B cell (primary cell): ENCODE data around the gene RNF217. TPM values are rescaled to one million over a fixed set of nuclear protein-coding genes. Genes with fewer than 3 reads are reported as not detected.

Source experiments
- ATAC-seq: fragments of 200-7000 bp; cut with Tn5 transposase; one replicate; pipeline ENCODE4 v1.10.0; 2021; ENCODE audit warnings: low read depth, mild to moderate bottlenecking, moderate number of reproducible peaks, moderate library complexity
- CTCF ChIA-PET: fragments of 350-600 bp; sonication (Branson Sonifier 250); formaldehyde crosslinking; loops from one replicate; lab custom pipeline; 2021; ENCODE audit warnings: antibody characterized with exemption, inconsistent platforms; lab: Charles Lee
- POLR2A ChIA-PET: fragments of 350-600 bp; sonication (Branson Sonifier 250); formaldehyde crosslinking; loops from one replicate; lab custom pipeline; 2021; ENCODE audit warnings: antibody characterized with exemption; lab: Charles Lee
- DNase-seq: peaks from one replicate; pipeline ENCODE4 v3.0.0; 2013
- H2AFZ ChIP-seq: 2 replicates; pipeline ENCODE4 v1.6.1; 2012; ENCODE audit warnings: mild to moderate bottlenecking, low read depth, low read length; ENCODE audit not compliant: insufficient read depth, poor library complexity, severe bottlenecking
- H3K27ac ChIP-seq, 2 donors: 1 replicate in 1 of 2; 2 replicates in 1 of 2; pipeline ENCODE4 v1.5.1; 2012 to 2013; ENCODE audit warnings: low read length in 2 of 2, mild to moderate bottlenecking in 2 of 2, moderate library complexity in 1 of 2
- H3K27me3 ChIP-seq, 4 experiments: fragments of 200-600 bp in 1 of 4; sonication (generic) in 1 of 4; replicated peaks in 1 of 4; 1 replicate in 2 of 4; 2 replicates in 2 of 4; pipeline versions ENCODE4 v1.6.1 to v1.7.0; 2013 to 2016; ENCODE audit warnings: low read length in 3 of 4, mild to moderate bottlenecking in 2 of 4, mixed read lengths in 1 of 4, moderate library complexity in 1 of 4; ENCODE audit not compliant: insufficient read depth in 4 of 4, control insufficient read depth in 3 of 4; ENCODE audit errors: control extremely low read depth in 1 of 4
- H3K36me3 ChIP-seq, 2 experiments: replicated peaks in 1 of 2; 1 replicate in 1 of 2; 2 replicates in 1 of 2; pipeline versions ENCODE4 v1.6.1 to v1.7.1; 2013; ENCODE audit warnings: low read length in 1 of 2; ENCODE audit not compliant: insufficient read depth in 2 of 2, control insufficient read depth in 1 of 2; ENCODE audit errors: control extremely low read depth in 1 of 2, extremely low read depth in 1 of 2
- H3K4me1 ChIP-seq, 2 donors: fragments of 200-600 bp in 1 of 2; sonication (generic) in 1 of 2; 1 replicate in 1 of 2; 2 replicates in 1 of 2; pipeline versions ENCODE4 v1.5.1 to v1.6.1; 2013 to 2017; ENCODE audit warnings: low read length in 2 of 2; ENCODE audit not compliant: control insufficient read depth in 2 of 2, insufficient read depth in 2 of 2
- H3K4me2 ChIP-seq: replicated peaks from 2 replicates; pipeline ENCODE3; 2012; ENCODE audit warnings: mild to moderate bottlenecking, low read depth, low read length; ENCODE audit not compliant: poor library complexity, severe bottlenecking
- H3K4me3 ChIP-seq, 5 experiments: fragments of 200-600 bp in 1 of 5; sonication (generic) in 1 of 5; 1 replicate in 3 of 5; 2 replicates in 2 of 5; pipeline versions ENCODE4 v1.5.1 to v1.7.0; 2011 to 2016; ENCODE audit warnings: low read length in 4 of 5, mild to moderate bottlenecking in 4 of 5, low read depth in 2 of 5, control low read depth in 1 of 5, moderate library complexity in 1 of 5; ENCODE audit not compliant: insufficient read depth in 1 of 5; ENCODE audit errors: control extremely low read depth in 1 of 5, extremely low read depth in 1 of 5
- H3K79me2 ChIP-seq: fragments of 200-600 bp; sonication (generic); one replicate; pipeline ENCODE4 v1.6.0; 2016; ENCODE audit warnings: low read length; ENCODE audit not compliant: control insufficient read depth, insufficient read depth
- H3K9ac ChIP-seq: fragments of 200-600 bp; sonication (generic); 2 replicates; pipeline ENCODE4 v1.6.1; 2017; ENCODE audit warnings: mild to moderate bottlenecking, low read length, moderate library complexity
- H3K9me3 ChIP-seq, 3 donors: one replicate each; pipeline versions ENCODE4 v1.6.1 to v1.7.1; 2013; ENCODE audit warnings: low read length in 2 of 3; ENCODE audit not compliant: control insufficient read depth in 2 of 3, insufficient read depth in 1 of 3; ENCODE audit errors: control extremely low read depth in 1 of 3
- H4K20me1 ChIP-seq: 2 replicates; pipeline ENCODE4 v1.6.0; 2012; ENCODE audit warnings: mild to moderate bottlenecking, low read length; ENCODE audit not compliant: insufficient read depth, control insufficient read depth, poor library complexity, severe bottlenecking
- H3K27ac Mint-ChIP-seq: one replicate; pipeline ENCODE4 v1.8.0; 2021; ENCODE audit warnings: mixed read lengths
- H3K27me3 Mint-ChIP-seq: one replicate; pipeline ENCODE4 v1.8.0; 2021; ENCODE audit warnings: mixed read lengths
- H3K4me1 Mint-ChIP-seq: one replicate; pipeline ENCODE4 v1.8.0; 2021; ENCODE audit warnings: mixed read lengths
- H3K4me3 Mint-ChIP-seq: one replicate; pipeline ENCODE4 v1.8.0; 2021; ENCODE audit warnings: mixed read lengths
- H3K9me3 Mint-ChIP-seq: one replicate; pipeline ENCODE4 v1.8.0; 2022; ENCODE audit warnings: mixed read lengths; ENCODE audit not compliant: insufficient read depth
- EZH2 ChIP-seq: IDR thresholded peaks from 2 replicates; pipeline ENCODE4 v1.6.1; 2012; ENCODE audit warnings: borderline replicate concordance, low read depth, mild to moderate bottlenecking, moderate library complexity, low read length; ENCODE audit not compliant: insufficient read depth, poor library complexity, severe bottlenecking
- WGBS: methylation state at CpG from one replicate; pipeline ENCODE4 v1.1.5; 2013; ENCODE audit warnings: missing lambda C conversion rate; ENCODE audit not compliant: insufficient coverage; 5-methylcytosine and 5-hydroxymethylcytosine counted together
- intact Hi-C: fragments of 100-400 bp; cut with micrococcal nuclease; formaldehyde crosslinking; loops from one replicate; pipeline ENCODE4 v1.10.0; 2022
- polyA plus RNA-seq: library from polyadenylated mRNA; depleted of rRNA; stranded (reverse); fragments of >200 nt; gene quantifications from 2 replicates; pipeline ENCODE4 v1.2.3, GENCODE V29; 2012
- total RNA-seq, 2 donors: library from RNA; stranded (reverse); fragments of 120-200 nt in 1 of 2; gene quantifications; 1 replicate in 1 of 2; 2 replicates in 1 of 2; pipeline versions ENCODE4 v1.2.3 to v1.2.4, GENCODE V29; 2013 to 2022
- TF ChIP-seq, protein P1 (sequence below): fragments of 200-600 bp; IDR thresholded peaks from one replicate; pipeline ENCODE4 v1.8.0; 2022; ENCODE audit warnings: antibody characterized with exemption, mild to moderate bottlenecking

Gene RNF217
- total and polyA plus RNA-seq, 2 donors (not counting 1 experiment from before 2014, with no cell fraction given) = 0.03 TPM; not detected in 1

DNA sequence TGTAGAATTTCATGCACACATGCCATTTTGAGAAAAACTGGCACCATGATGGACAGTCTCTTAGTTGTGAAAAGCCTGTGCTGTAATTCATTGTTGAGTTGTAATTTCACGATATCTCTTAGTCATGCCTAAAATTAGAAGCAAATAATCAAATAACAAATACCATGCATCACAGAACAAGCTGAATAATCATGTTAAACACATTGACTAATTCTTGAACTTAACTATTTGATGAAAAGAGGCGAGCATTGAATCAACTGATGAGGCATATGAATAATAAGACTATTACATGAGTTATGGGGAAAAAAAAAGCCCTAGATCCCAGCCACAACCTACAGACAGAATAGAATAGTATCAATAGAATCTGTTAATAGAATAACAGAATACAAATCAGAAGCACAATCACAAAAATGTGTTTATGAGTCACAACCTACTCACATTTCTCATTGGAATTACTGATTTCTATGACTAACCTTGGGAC is 14.2 kb upstream of the RNF217 start:
- Histone ChIP-seq H3K4me2 (no peak overlapping the region), H4K20me1 (no peaks in the 10 kb centered on the region), H3K36me3 (no peaks in the 10 kb centered on the region), H3K9ac (no peak overlapping the region), H3K27me3 (no peaks in the 10 kb centered on the region), H3K4me3 (no peak overlapping the region), H3K4me1 (no peaks in the 10 kb centered on the region), H2AFZ (no peak overlapping the region), H3K79me2 (no peaks in the 10 kb centered on the region), H3K9me3 (no peaks in the 10 kb centered on the region), H3K27ac (no peak overlapping the region)
- Mint-ChIP-seq H3K4me1 (no peaks in the 10 kb centered on the region), H3K4me3 (no peak overlapping the region), H3K27me3 (no peaks in the 10 kb centered on the region), H3K9me3 (peaks cover 3% of the 10 kb centered on the region), H3K27ac (no peak overlapping the region)
- POLR2A ChIA-PET = no interaction called here
- no peak for TF ChIP-seq EZH2
- TF ChIP-seq, protein P1, sequence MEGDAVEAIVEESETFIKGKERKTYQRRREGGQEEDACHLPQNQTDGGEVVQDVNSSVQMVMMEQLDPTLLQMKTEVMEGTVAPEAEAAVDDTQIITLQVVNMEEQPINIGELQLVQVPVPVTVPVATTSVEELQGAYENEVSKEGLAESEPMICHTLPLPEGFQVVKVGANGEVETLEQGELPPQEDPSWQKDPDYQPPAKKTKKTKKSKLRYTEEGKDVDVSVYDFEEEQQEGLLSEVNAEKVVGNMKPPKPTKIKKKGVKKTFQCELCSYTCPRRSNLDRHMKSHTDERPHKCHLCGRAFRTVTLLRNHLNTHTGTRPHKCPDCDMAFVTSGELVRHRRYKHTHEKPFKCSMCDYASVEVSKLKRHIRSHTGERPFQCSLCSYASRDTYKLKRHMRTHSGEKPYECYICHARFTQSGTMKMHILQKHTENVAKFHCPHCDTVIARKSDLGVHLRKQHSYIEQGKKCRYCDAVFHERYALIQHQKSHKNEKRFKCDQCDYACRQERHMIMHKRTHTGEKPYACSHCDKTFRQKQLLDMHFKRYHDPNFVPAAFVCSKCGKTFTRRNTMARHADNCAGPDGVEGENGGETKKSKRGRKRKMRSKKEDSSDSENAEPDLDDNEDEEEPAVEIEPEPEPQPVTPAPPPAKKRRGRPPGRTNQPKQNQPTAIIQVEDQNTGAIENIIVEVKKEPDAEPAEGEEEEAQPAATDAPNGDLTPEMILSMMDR = no peak
- ATAC-seq = no peak
- intact Hi-C loops = no loop called here
- DNase-seq = no peak
- CTCF ChIA-PET = no interaction called here
- no CpG with 5 or more reads among the region's 2 CpGs for WGBS

GRCh38 chr6:124949706-124950105 is 12.5 kb upstream of the RNF217 start:
- no peak overlapping the region for H3K9ac ChIP-seq
- no peaks in the 10 kb centered on the region for H3K79me2 ChIP-seq
- Mint-ChIP-seq H3K27me3 (no peaks in the 10 kb centered on the region), H3K9me3 (peaks cover 3% of the 10 kb centered on the region), H3K4me3 (no peak overlapping the region), H3K4me1 (no peaks in the 10 kb centered on the region), H3K27ac (no peak overlapping the region)
- no peak for TF ChIP-seq EZH2
- TF ChIP-seq, protein P1 = no peak
- H2AFZ ChIP-seq = no peak overlapping the region
- no peak overlapping the region for H3K4me2 ChIP-seq
- no peaks in the 10 kb centered on the region for H4K20me1 ChIP-seq
- no peaks in the 10 kb centered on the region for H3K27me3 ChIP-seq
- H3K4me3 ChIP-seq = no peak overlapping the region
- H3K27ac ChIP-seq = no peak overlapping the region
- CTCF ChIA-PET = no interaction called here
- H3K4me1 ChIP-seq = no peaks in the 10 kb centered on the region
- 97% methylated on average over 2 of the region's 3 CpGs for WGBS
- POLR2A ChIA-PET = no interaction called here
- intact Hi-C loops = no loop called here
- H3K9me3 ChIP-seq = no peaks in the 10 kb centered on the region
- no peaks in the 10 kb centered on the region for H3K36me3 ChIP-seq
- no peak for ATAC-seq
- DNase-seq = no peak
